ENCODE measurements around the gene SIGLEC15.
"Not testable (repeated sequence)": the region's sequence is repeated elsewhere in the genome, so short reads cannot be mapped to it uniquely, and the experiment has no call there.

SIGLEC15 gene

GRCh38 chr18:45818765-45819164, 6.7 kb upstream of the SIGLEC15 start:
- DNase-seq, result not testable (repeated sequence)

GRCh38 chr18:45820106-45820745, 5.2 kb upstream of the SIGLEC15 start:
- DNase-seq, result no peak

GRCh38 chr18:45821026-45821425, 4.4 kb upstream of the SIGLEC15 start:
- no peak for DNase-seq

- no peak for DNase-seq
Measured at GRCh38 chr18:45821711-45822110, 3.8 kb upstream of the SIGLEC15 start.

- no peak for DNase-seq
Measured at GRCh38 chr18:45826084-45826483, 609 bp downstream of the SIGLEC15 start.

GRCh38 chr18:45826716-45827115, 1.2 kb downstream of the SIGLEC15 start:
- DNase-seq, result not testable (repeated sequence)

GRCh38 chr18:45828917-45829811, 3.7 kb downstream of the SIGLEC15 start:
- DNase-seq, result no peak

- DNase-seq, result no peak
Measured at GRCh38 chr18:45829855-45830254, 4.4 kb downstream of the SIGLEC15 start.

GRCh38 chr18:45830917-45831316, 5.4 kb downstream of the SIGLEC15 start:
- no peak for DNase-seq

- DNase-seq, result no peak
Measured at GRCh38 chr18:45833846-45834245, 8.4 kb downstream of the SIGLEC15 start.

- DNase-seq, result no peak
Measured at GRCh38 chr18:45834306-45834705, 8.8 kb downstream of the SIGLEC15 start.

- DNase-seq, result no peak
Measured at GRCh38 chr18:45835057-45835636, 9.7 kb downstream of the SIGLEC15 start.

- no peak for DNase-seq
Measured at GRCh38 chr18:45836242-45837205, 11.0 kb downstream of the SIGLEC15 start.

- DNase-seq, result no peak
Measured at GRCh38 chr18:45837283-45838070, 12.0 kb downstream of the SIGLEC15 start.

GRCh38 chr18:45838302-45839070, 13.0 kb downstream of the SIGLEC15 start:
- DNase-seq, result peak in 1 of 56 donors; percentile 19

GRCh38 chr18:45839414-45840395, 14.2 kb downstream of the SIGLEC15 start:
- no peak for DNase-seq

- no peak for DNase-seq
Measured at GRCh38 chr18:45841060-45841764, 15.7 kb downstream of the SIGLEC15 start.
